Peyer's patch (tissue), 4 donors: ENCODE measurements around the gene TUBB3. TPM values are rescaled to one million over a fixed set of nuclear protein-coding genes. Genes with fewer than 3 reads are reported as not detected.

Source experiments
- DNase-seq, 3 donors: peaks; one replicate each; pipeline ENCODE4 v3.0.0-alpha.2; 2017 to 2019
- H3K27ac ChIP-seq, 4 donors: fragments of 200-600 bp; sonication (generic); one replicate each; pipeline ENCODE4 v1.5.1; 2016 to 2019
- H3K27me3 ChIP-seq, 2 donors: fragments of 200-600 bp; sonication (generic); one replicate each; pipeline ENCODE4 v1.5.1; 2019
- H3K36me3 ChIP-seq, 3 donors: fragments of 200-600 bp; sonication (generic); one replicate each; pipeline ENCODE4 v1.5.1; 2016 to 2019
- H3K4me1 ChIP-seq, 4 donors: fragments of 200-600 bp; sonication (generic); one replicate each; pipeline ENCODE4 v1.5.1; 2016 to 2019
- H3K4me3 ChIP-seq, 4 donors: fragments of 200-600 bp; sonication (generic); 1 replicate in 3 of 4; 2 replicates in 1 of 4; pipeline ENCODE4 v1.5.1; 2016 to 2019; ENCODE audit warnings: mild to moderate bottlenecking in 1 of 4
- H3K9me3 ChIP-seq, 4 donors: fragments of 200-600 bp; sonication (generic); one replicate each; pipeline ENCODE4 v1.5.1; 2016 to 2019; ENCODE audit warnings: mild to moderate bottlenecking in 1 of 4
- CTCF ChIP-seq, 6 experiments: fragments of 450-650 bp in 4 of 6; fragments of 200-600 bp in 2 of 6; sonication (generic) in 1 of 6; IDR thresholded peaks; one replicate each; pipeline ENCODE4 v1.5.1; 2017 to 2019; ENCODE audit warnings: antibody characterized with exemption in 6 of 6, mild to moderate bottlenecking in 3 of 6, moderate library complexity in 1 of 6
- POLR2A ChIP-seq, 2 donors: fragments of 450-650 bp; IDR thresholded peaks; one replicate each; pipeline ENCODE4 v1.5.1; 2017; ENCODE audit warnings: antibody characterized with exemption in 2 of 2, mild to moderate bottlenecking in 2 of 2, moderate library complexity in 2 of 2
- total RNA-seq, 4 donors: library from RNA; depleted of rRNA; stranded (reverse); fragments of >200 nt; gene quantifications; one replicate each; pipeline ENCODE4 v1.1.0, GENCODE V29; 2016

The TUBB3 gene
- total RNA-seq, 4 donors from 2014 or later: 2.1 to 12.4 (median 4.6) TPM

- H3K36me3 ChIP-seq: no peaks in the 10 kb centered on the region
- no peaks in the 10 kb centered on the region for H3K27me3 ChIP-seq
- H3K27ac ChIP-seq: no peak overlapping the region
- H3K4me3 ChIP-seq: no peak overlapping the region
- peaks cover 0 to 7% (median 0%) of the 10 kb centered on the region in 4 donors for H3K9me3 ChIP-seq
- no peak for TF ChIP-seq CTCF (IDR thresholded peaks at IDR 0.05)
- no peak for TF ChIP-seq POLR2A (IDR thresholded peaks at IDR 0.05)
- DNase-seq: peak in 1 of 3 donors; percentile 42
- H3K4me1 ChIP-seq: peaks cover 0 to 17% (median 9%) of the 10 kb centered on the region in 4 donors
Observed at GRCh38 chr16:89945654-89946053, 22.5 kb downstream of the TUBB3 start.

GRCh38 chr16:89946515-89946914 lies 23.4 kb downstream of the TUBB3 start:
- H3K27ac ChIP-seq: no peak overlapping the region
- H3K4me1 ChIP-seq: peaks cover 0 to 17% (median 9%) of the 10 kb centered on the region in 4 donors
- no peak for TF ChIP-seq CTCF (IDR thresholded peaks at IDR 0.05)
- no peak for TF ChIP-seq POLR2A (IDR thresholded peaks at IDR 0.05)
- no peaks in the 10 kb centered on the region for H3K36me3 ChIP-seq
- no peak for DNase-seq
- no peak overlapping the region for H3K4me3 ChIP-seq
- peaks cover 0 to 7% (median 0%) of the 10 kb centered on the region in 4 donors for H3K9me3 ChIP-seq
- H3K27me3 ChIP-seq: no peaks in the 10 kb centered on the region

- H3K4me1 ChIP-seq: peaks cover 0 to 29% (median 11%) of the 10 kb centered on the region in 4 donors
- DNase-seq: no peak
- no peaks in the 10 kb centered on the region for H3K36me3 ChIP-seq
- H3K27ac ChIP-seq: peak overlapping the region in 1 of 4 donors; percentile 25
- peak overlapping the region; percentile 48 to 84 (median 67) for H3K4me3 ChIP-seq
- no peaks in the 10 kb centered on the region for H3K27me3 ChIP-seq
- H3K9me3 ChIP-seq: peaks cover 0 to 7% (median 0%) of the 10 kb centered on the region in 4 donors
- TF ChIP-seq POLR2A (IDR thresholded peaks at IDR 0.05) (no peak), CTCF (IDR thresholded peaks at IDR 0.05) (no peak)
Observed at GRCh38 chr16:89949121-89949742, 26.1 kb downstream of the TUBB3 start.

GRCh38 chr16:89949756-89950155 lies 26.6 kb downstream of the TUBB3 start:
- Histone ChIP-seq H3K27me3 (no peaks in the 10 kb centered on the region), H3K4me1 (peaks cover 0 to 34% (median 11%) of the 10 kb centered on the region in 4 donors), H3K27ac (no peak overlapping the region), H3K4me3 (peak overlapping the region in 3 of 4 donors; percentile 50 to 84 (median 84)), H3K9me3 (peaks cover 0 to 7% (median 0%) of the 10 kb centered on the region in 4 donors), H3K36me3 (no peaks in the 10 kb centered on the region)
- TF ChIP-seq CTCF (IDR thresholded peaks at IDR 0.05) (no peak), POLR2A (IDR thresholded peaks at IDR 0.05) (no peak)
- no peak for DNase-seq

GRCh38 chr16:89951509-89951908 lies 28.4 kb downstream of the TUBB3 start:
- Histone ChIP-seq H3K9me3 (peaks cover 0 to 7% (median 0%) of the 10 kb centered on the region in 4 donors), H3K4me3 (no peak overlapping the region), H3K4me1 (peaks cover 0 to 34% (median 11%) of the 10 kb centered on the region in 4 donors), H3K27me3 (no peaks in the 10 kb centered on the region), H3K36me3 (no peaks in the 10 kb centered on the region), H3K27ac (no peak overlapping the region)
- TF ChIP-seq CTCF (IDR thresholded peaks at IDR 0.05): no peak
- no peak for TF ChIP-seq POLR2A (IDR thresholded peaks at IDR 0.05)
- no peak for DNase-seq
